ENCODE data around the gene MYO7B. TPM values are rescaled to one million over a fixed set of nuclear protein-coding genes. Genes with fewer than 3 reads are reported as not detected.

The MYO7B gene
- total and polyA plus RNA-seq, 9 donors = 0.05 to 0.95 (median 0.25) TPM; not detected in 3

DNA sequence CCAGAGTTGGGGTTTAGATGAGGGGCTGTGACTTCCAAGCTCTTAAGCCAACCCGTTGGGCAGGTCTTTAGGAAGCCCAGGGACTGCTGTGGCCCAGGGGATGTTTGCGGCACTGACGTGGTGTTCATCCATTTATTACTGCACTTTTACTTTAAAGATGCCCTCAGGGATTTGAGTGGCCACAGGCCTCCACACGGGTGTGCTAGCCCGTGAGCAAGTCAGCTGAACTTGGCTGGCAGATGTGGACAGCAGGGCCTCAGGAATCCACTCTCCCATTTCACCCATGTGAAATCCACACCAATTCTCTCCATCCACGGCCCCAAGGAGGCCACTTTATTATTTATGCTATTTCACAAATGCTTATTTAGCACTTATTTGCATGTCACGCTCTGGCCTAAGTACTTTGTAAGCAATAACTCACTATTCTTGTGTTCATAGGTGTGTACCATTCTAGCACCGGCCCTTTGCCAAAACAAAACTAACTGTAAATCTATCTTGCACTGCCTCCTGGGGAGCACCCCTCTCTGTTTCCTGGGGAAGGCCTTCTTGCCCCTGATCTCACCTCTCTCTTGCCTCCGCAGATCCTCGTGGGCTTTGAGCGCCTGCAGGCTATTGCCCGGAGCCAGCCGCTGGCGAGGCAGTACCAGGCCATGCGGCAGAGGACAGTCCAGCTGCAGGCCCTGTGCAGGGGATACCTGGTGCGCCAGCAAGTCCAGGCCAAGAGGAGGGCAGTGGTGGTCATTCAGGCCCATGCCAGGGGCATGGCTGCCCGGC is 71.3 kb downstream of the MYO7B start:
- DNase-seq = peak in 1 of 5 donors; percentile 19

GRCh38 chr2:127607399-127607908 is 72.0 kb downstream of the MYO7B start:
- DNase-seq = peak in 1 of 5 donors; percentile 11
- intact Hi-C loops (cut with DNase I) = no loop called here
- no peaks in the 10 kb centered on the region for H3K36me3 ChIP-seq
- no peak overlapping the region for H3K4me3 ChIP-seq
- no peaks in the 10 kb centered on the region for H3K9me3 ChIP-seq
- no peak overlapping the region for H3K27ac ChIP-seq
- 92 to 97% (median 93%) methylated on average over 9 of the region's 9 CpGs for WGBS, 3 donors
- H3K27me3 ChIP-seq = no peaks in the 10 kb centered on the region
- TF ChIP-seq CTCF (IDR thresholded peaks at IDR 0.05) = no peak
- no peak for TF ChIP-seq EP300 (IDR thresholded peaks at IDR 0.05)
- TF ChIP-seq POLR2A (IDR thresholded peaks at IDR 0.05) = no peak
- H3K4me1 ChIP-seq (ENCODE audit: insufficient read depth) = no peaks in the 10 kb centered on the region

More for the DNA sequence above, 71.3 kb downstream of the MYO7B start:
- H3K36me3 ChIP-seq = no peaks in the 10 kb centered on the region
- WGBS, 3 donors = 89 to 93% (median 93%) methylated on average over 17 of the region's 17 CpGs
- H3K27me3 ChIP-seq = no peaks in the 10 kb centered on the region
- H3K4me1 ChIP-seq (ENCODE audit: insufficient read depth) = no peaks in the 10 kb centered on the region
- no peak for TF ChIP-seq POLR2A (IDR thresholded peaks at IDR 0.05)
- TF ChIP-seq EP300 (IDR thresholded peaks at IDR 0.05) = no peak
- TF ChIP-seq CTCF (IDR thresholded peaks at IDR 0.05) = no peak
- H3K27ac ChIP-seq = no peak overlapping the region
- H3K9me3 ChIP-seq = no peaks in the 10 kb centered on the region
- no peak overlapping the region for H3K4me3 ChIP-seq
- intact Hi-C loops (cut with DNase I) = no loop called here

DNA sequence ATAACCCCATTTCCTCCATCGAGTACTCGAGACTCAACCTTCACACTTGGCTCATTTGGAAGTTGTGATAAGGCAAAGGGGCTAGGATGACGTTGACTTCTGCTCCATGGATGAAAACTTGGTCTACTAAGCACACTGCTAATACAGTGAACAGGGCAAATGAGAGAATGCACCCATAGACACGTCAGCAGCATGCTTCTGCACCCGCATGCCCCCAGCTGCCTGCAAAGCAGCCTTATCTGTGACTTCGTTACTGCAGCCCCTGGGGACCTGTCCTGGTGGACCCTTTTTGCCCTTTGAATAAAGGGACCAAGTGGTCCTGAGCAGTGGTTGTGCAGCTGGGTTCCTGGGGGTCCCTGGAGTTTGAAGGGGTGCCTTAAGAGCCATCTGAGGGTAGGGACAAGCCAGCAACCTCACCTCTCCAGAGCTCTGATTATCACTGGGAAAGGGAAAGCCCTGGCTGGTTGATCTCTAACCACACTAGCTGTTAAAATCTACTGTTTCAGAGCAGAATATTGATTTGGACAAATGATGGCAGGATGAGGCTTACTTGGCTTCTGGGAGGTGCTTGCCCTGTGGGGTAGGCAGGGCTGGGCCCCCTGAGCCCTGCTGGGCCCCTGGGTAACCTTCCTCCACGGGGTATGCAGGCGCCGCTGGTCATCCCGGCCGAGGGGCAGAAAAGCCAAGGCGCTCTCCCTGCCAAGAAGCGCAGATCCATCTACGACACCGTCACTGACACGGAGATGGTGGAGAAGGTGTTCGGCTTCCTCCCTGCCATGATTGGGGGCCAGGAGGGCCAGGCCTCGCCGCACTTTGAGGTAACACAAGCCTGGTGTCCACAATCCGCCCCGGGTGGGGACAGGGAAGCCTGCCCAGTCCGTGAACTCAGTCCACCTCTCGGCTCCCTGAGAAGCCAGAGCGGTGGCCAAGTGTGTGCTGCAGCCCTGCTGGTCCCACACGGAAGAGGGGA is 72.9 kb downstream of the MYO7B start:
- 86 to 89% (median 88%) methylated on average over 23 to 25 of the region's 25 CpGs for WGBS, 3 donors
- intact Hi-C loops (cut with DNase I) = no loop called here
- DNase-seq = peak in 1 of 5 donors; percentile 24

More for the DNA sequence above, 72.9 kb downstream of the MYO7B start:
- no peak for TF ChIP-seq CTCF (IDR thresholded peaks at IDR 0.05)
- TF ChIP-seq POLR2A (IDR thresholded peaks at IDR 0.05) = no peak
- no peak for TF ChIP-seq EP300 (IDR thresholded peaks at IDR 0.05)
- Histone ChIP-seq H3K27ac (no peak overlapping the region), H3K27me3 (no peaks in the 10 kb centered on the region), H3K4me1 (ENCODE audit: insufficient read depth) (no peaks in the 10 kb centered on the region), H3K4me3 (no peak overlapping the region), H3K9me3 (no peaks in the 10 kb centered on the region), H3K36me3 (no peaks in the 10 kb centered on the region)
